GM12878 (cell line): ENCODE measurements around the gene CYB5D1. TPM values are rescaled to one million over a fixed set of nuclear protein-coding genes. Genes with fewer than 3 reads are reported as not detected.

ENCODE experiments used
- EGR1 ChIP-seq, 2 experiments: IDR thresholded peaks; 1 replicate in 1 of 2; 2 replicates in 1 of 2; pipeline ENCODE4 v1.6.1; 2011 to 2012; ENCODE audit warnings: low read depth in 2 of 2, low read length in 2 of 2, borderline replicate concordance in 1 of 2, mild to moderate bottlenecking in 1 of 2, moderate library complexity in 1 of 2
- HCFC1 ChIP-seq: fragments of 150-350 bp; IDR thresholded peaks from 2 replicates; pipeline ENCODE4 v1.6.1; 2014; ENCODE audit warnings: low read length
- MEF2B ChIP-seq: fragments of 450-650 bp; IDR thresholded peaks from 2 replicates; pipeline ENCODE4 v1.6.1; 2018; ENCODE audit warnings: mild to moderate bottlenecking, moderate library complexity; ENCODE audit not compliant: partially characterized antibody, poor library complexity, severe bottlenecking
- PAX8 ChIP-seq: fragments of 450-650 bp; IDR thresholded peaks from 2 replicates; pipeline ENCODE4 v1.6.1; 2017; ENCODE audit warnings: mild to moderate bottlenecking, moderate library complexity
- PKNOX1 ChIP-seq: fragments of 450-650 bp; IDR thresholded peaks from 2 replicates; pipeline ENCODE4 v1.6.1; 2016; ENCODE audit warnings: mild to moderate bottlenecking
- POU2F2 ChIP-seq: IDR thresholded peaks from 3 replicates; pipeline ENCODE4 v1.6.1; 2011; ENCODE audit warnings: low read depth, mild to moderate bottlenecking, low read length, borderline replicate concordance
- RAD51 ChIP-seq: fragments of 450-650 bp; IDR thresholded peaks from 2 replicates; pipeline ENCODE4 v1.6.1; 2016; ENCODE audit warnings: moderate library complexity, mild to moderate bottlenecking, inconsistent platforms
- RB1 ChIP-seq: fragments of 450-650 bp; formaldehyde crosslinking; IDR thresholded peaks from 2 replicates; pipeline ENCODE4 v1.6.1; 2017; ENCODE audit warnings: mild to moderate bottlenecking, borderline replicate concordance
- SIN3A ChIP-seq: IDR thresholded peaks from 2 replicates; pipeline ENCODE4 v1.6.1; 2012; ENCODE audit warnings: low read depth, low read length, improper control_type of control experiment
- polyA plus RNA-seq, 11 experiments: library from polyadenylated mRNA; depleted of rRNA in 4 of 11; unstranded in 6 of 11; stranded (reverse) in 5 of 11; fragments of >200 nt; fragmentation: Nextera tagmentation in 4 of 11; fragmentation: Illumina TruSeq in 1 of 11; extraction: Ambion mirVana in 4 of 11; extraction: Trizol in 1 of 11; gene quantifications; 1 replicate in 1 of 11; 2 replicates in 10 of 11; pipeline versions ENCODE4 v1.2.1 to v1.2.3, GENCODE V29; 2011 to 2016; ENCODE audit warnings: inconsistent platforms in 2 of 11, missing spikeins in 2 of 11, low read depth in 1 of 11
- total RNA-seq, 4 experiments: library from RNA; depleted of rRNA in 3 of 4; stranded (reverse); fragments of >200 nt in 3 of 4; fragmentation: Illumina TruSeq in 1 of 4; extraction: Trizol in 1 of 4; gene quantifications; 2 replicates each; pipeline versions ENCODE4 v1.2.1 to v1.2.3, GENCODE V29; 2013 to 2021

The CYB5D1 gene
- total and polyA plus RNA-seq, 10 of the 15 experiments (the other 5 are each of a cell fraction or from before 2014, with no cell fraction given): 1.6 to 8.7 (median 6.4) TPM

DNA sequence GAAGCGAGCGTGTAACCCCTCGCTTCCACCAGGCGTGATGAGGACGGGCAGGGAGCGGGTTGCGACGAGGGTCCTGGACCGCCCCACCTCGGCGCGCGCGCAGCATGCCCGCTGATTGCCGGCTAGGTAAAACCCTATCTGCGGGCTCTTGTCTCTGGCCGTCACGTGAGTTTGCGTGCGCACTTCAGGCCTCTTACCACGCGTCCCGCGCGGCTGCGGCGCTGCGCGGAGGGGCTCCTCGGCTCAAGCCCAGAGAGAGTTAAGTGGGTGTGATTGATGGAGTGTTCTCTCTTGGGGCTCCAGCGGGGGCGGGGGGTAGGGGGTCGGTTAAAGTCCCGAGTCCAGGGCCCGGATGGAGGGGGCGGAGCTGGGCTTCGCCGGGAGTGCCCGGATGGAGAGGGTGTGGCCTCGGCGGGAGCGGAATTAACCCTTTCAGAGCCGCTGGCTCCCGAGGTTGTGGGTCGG is 15.9 kb upstream of the CYB5D1 start (continued):
- TF ChIP-seq PKNOX1 (peak; percentile 77), PAX8 (no peak), POU2F2 (no peak), SIN3A (peak; percentile 58; the same call in 1 of the 2 replicates), MEF2B (peak; percentile 55), HCFC1 (0 out of 2 replicates have a peak, but pooled peaks have one; percentile 16), RB1 (no peak), EGR1 (IDR thresholded peaks at IDR 0.05; ENCODE audit: borderline replicate concordance in 1 of 2, low read depth in 2 of 2, low read length in 2 of 2) (peak in 1 of 2 experiments; percentile 80; a peak in 1 of 3 replicates), RAD51 (peak; percentile 11; the same call in 1 of the 2 replicates)
